ENCODE results near the gene DPP6. TPM values are rescaled to one million over a fixed set of nuclear protein-coding genes. Genes with fewer than 3 reads are reported as not detected.

DPP6 gene
- polyA plus RNA-seq, 1 of the 3 experiments (the other 2 are of a cell fraction), result not detected

DNA sequence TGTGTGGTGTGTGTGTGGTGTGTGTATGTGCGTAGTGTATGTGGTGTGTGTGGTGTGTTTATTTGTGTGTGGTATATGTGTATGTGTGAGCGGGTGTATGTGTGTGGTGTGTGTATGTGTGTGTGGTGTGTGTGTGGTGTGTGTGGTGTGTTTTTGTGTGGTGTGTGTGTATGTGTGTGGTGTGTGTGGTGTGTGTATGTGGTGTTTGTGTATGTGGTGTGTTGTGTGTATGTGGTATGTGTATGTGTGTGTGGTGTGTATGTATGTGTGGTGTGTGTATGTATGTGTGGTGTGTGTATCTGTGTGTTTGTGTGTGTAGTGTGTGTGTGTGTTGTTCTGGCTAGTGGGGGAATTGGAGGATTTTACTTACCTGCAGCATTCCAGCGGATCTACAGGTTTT is 523.3 kb downstream of the DPP6 start:
- TF ChIP-seq FOXM1 (IDR thresholded peaks at IDR 0.05; ENCODE audit: low read depth) (no peak), RAD21 (IDR thresholded peaks at IDR 0.05; ENCODE audit: low read length) (no peak), FOSL2 (IDR thresholded peaks at IDR 0.05; ENCODE audit: borderline replicate concordance, low read depth) (no peak), TEAD4 (IDR thresholded peaks at IDR 0.05; ENCODE audit: borderline replicate concordance, insufficient read depth) (no peak), MEF2A (IDR thresholded peaks at IDR 0.05; ENCODE audit: borderline replicate concordance, low read depth) (no peak), SIN3A (IDR thresholded peaks at IDR 0.05; ENCODE audit: borderline replicate concordance, low read depth, low read length) (no peak), NRF1 (IDR thresholded peaks at IDR 0.05; ENCODE audit: low read depth, low read length) (no peak), POLR2AphosphoS5 (IDR thresholded peaks at IDR 0.05; ENCODE audit: low read depth, low read length) (no peak), CHD2 (IDR thresholded peaks at IDR 0.05; ENCODE audit: low read length, partially characterized antibody) (no peak), NFIC (IDR thresholded peaks at IDR 0.05; ENCODE audit: borderline replicate concordance) (no peak), YY1 (IDR thresholded peaks at IDR 0.05; ENCODE audit: low read depth) (no peak), RFX5 (IDR thresholded peaks at IDR 0.05; ENCODE audit: low read length) (no peak), RCOR1 (IDR thresholded peaks at IDR 0.05; ENCODE audit: low read length) (no peak)
- TF ChIP-seq, protein P1, sequence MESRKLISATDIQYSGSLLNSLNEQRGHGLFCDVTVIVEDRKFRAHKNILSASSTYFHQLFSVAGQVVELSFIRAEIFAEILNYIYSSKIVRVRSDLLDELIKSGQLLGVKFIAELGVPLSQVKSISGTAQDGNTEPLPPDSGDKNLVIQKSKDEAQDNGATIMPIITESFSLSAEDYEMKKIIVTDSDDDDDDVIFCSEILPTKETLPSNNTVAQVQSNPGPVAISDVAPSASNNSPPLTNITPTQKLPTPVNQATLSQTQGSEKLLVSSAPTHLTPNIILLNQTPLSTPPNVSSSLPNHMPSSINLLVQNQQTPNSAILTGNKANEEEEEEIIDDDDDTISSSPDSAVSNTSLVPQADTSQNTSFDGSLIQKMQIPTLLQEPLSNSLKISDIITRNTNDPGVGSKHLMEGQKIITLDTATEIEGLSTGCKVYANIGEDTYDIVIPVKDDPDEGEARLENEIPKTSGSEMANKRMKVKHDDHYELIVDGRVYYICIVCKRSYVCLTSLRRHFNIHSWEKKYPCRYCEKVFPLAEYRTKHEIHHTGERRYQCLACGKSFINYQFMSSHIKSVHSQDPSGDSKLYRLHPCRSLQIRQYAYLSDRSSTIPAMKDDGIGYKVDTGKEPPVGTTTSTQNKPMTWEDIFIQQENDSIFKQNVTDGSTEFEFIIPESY (IDR thresholded peaks at IDR 0.05; ENCODE audit: borderline replicate concordance, low read depth), result no peak
- TF ChIP-seq, protein P2, sequence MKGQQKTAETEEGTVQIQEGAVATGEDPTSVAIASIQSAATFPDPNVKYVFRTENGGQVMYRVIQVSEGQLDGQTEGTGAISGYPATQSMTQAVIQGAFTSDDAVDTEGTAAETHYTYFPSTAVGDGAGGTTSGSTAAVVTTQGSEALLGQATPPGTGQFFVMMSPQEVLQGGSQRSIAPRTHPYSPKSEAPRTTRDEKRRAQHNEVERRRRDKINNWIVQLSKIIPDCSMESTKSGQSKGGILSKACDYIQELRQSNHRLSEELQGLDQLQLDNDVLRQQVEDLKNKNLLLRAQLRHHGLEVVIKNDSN (IDR thresholded peaks at IDR 0.05; ENCODE audit: borderline replicate concordance, low read depth), result no peak
- TF ChIP-seq, protein P3, sequence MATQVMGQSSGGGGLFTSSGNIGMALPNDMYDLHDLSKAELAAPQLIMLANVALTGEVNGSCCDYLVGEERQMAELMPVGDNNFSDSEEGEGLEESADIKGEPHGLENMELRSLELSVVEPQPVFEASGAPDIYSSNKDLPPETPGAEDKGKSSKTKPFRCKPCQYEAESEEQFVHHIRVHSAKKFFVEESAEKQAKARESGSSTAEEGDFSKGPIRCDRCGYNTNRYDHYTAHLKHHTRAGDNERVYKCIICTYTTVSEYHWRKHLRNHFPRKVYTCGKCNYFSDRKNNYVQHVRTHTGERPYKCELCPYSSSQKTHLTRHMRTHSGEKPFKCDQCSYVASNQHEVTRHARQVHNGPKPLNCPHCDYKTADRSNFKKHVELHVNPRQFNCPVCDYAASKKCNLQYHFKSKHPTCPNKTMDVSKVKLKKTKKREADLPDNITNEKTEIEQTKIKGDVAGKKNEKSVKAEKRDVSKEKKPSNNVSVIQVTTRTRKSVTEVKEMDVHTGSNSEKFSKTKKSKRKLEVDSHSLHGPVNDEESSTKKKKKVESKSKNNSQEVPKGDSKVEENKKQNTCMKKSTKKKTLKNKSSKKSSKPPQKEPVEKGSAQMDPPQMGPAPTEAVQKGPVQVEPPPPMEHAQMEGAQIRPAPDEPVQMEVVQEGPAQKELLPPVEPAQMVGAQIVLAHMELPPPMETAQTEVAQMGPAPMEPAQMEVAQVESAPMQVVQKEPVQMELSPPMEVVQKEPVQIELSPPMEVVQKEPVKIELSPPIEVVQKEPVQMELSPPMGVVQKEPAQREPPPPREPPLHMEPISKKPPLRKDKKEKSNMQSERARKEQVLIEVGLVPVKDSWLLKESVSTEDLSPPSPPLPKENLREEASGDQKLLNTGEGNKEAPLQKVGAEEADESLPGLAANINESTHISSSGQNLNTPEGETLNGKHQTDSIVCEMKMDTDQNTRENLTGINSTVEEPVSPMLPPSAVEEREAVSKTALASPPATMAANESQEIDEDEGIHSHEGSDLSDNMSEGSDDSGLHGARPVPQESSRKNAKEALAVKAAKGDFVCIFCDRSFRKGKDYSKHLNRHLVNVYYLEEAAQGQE (IDR thresholded peaks at IDR 0.05; ENCODE audit: low read depth, low read length), result no peak
- TF ChIP-seq, protein P4, sequence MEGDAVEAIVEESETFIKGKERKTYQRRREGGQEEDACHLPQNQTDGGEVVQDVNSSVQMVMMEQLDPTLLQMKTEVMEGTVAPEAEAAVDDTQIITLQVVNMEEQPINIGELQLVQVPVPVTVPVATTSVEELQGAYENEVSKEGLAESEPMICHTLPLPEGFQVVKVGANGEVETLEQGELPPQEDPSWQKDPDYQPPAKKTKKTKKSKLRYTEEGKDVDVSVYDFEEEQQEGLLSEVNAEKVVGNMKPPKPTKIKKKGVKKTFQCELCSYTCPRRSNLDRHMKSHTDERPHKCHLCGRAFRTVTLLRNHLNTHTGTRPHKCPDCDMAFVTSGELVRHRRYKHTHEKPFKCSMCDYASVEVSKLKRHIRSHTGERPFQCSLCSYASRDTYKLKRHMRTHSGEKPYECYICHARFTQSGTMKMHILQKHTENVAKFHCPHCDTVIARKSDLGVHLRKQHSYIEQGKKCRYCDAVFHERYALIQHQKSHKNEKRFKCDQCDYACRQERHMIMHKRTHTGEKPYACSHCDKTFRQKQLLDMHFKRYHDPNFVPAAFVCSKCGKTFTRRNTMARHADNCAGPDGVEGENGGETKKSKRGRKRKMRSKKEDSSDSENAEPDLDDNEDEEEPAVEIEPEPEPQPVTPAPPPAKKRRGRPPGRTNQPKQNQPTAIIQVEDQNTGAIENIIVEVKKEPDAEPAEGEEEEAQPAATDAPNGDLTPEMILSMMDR (IDR thresholded peaks at IDR 0.05), result no peak
- TF ChIP-seq, protein P5, sequence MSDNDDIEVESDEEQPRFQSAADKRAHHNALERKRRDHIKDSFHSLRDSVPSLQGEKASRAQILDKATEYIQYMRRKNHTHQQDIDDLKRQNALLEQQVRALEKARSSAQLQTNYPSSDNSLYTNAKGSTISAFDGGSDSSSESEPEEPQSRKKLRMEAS (IDR thresholded peaks at IDR 0.05; ENCODE audit: low read depth), result no peak
- Histone ChIP-seq H3K36me3 (replicated peaks in 1 of 2; ENCODE audit: control insufficient read depth in 1 of 2, insufficient read depth in 2 of 2, low read length in 1 of 2) (no peaks in the 10 kb centered on the region), H3K4me1 (ENCODE audit: control insufficient read depth in 1 of 2, insufficient read depth in 2 of 2, low read depth in 1 of 2, low read length in 1 of 2) (no peaks in the 10 kb centered on the region), H3K27me3 (ENCODE audit: insufficient read depth) (no peaks in the 10 kb centered on the region), H3K79me2 (ENCODE audit: insufficient read depth) (no peaks in the 10 kb centered on the region), H3K9ac (no peak overlapping the region), H3K27ac (ENCODE audit: low read depth in 2 of 2, low read length in 1 of 2) (no peak overlapping the region), H2AFZ (ENCODE audit: low read depth) (no peak overlapping the region), H3K4me2 (no peak overlapping the region), H3K4me3 (ENCODE audit: low read depth in 2 of 2, low read length in 1 of 2) (no peak overlapping the region), H3F3A (replicated peaks; ENCODE audit: insufficient read depth) (peaks cover 19% of the 10 kb centered on the region), H4K20me1 (ENCODE audit: insufficient read depth) (no peaks in the 10 kb centered on the region), H3K9me2 (no peaks in the 10 kb centered on the region), H3K9me3 (peaks cover 10% of the 10 kb centered on the region; the same call in 1 of the 2 replicates)
- DNase-seq, result no peak
- WGBS (ENCODE audit: low lambda C conversion rate), result 73% methylated on average over 3 of the region's 3 CpGs
- CTCF ChIA-PET, result interaction anchor here (1.7 kb wide), 1 partner anchor 14 kb away, joined by 3 read pairs; no protein-coding TSS in a partner anchor
- POLR2A ChIA-PET, result no interaction called here
